Subcutaneous abdominal adipose tissue (tissue), 5 donors: Measurements from ENCODE around the gene DENND1A.
"Not testable (repeated sequence)": the region's sequence is repeated elsewhere in the genome, so short reads cannot be mapped to it uniquely, and the experiment has no call there.

ENCODE experiments used
- H3K27ac ChIP-seq: one replicate; pipeline ENCODE4 v1.7.0; 2013; ENCODE audit warnings: low read depth, mild to moderate bottlenecking, inconsistent platforms, low read length, moderate library complexity
- H3K27me3 ChIP-seq, 5 donors: one replicate each; pipeline ENCODE4 v1.7.0; 2013; ENCODE audit warnings: low read length in 5 of 5, inconsistent platforms in 1 of 5; ENCODE audit not compliant: control insufficient read depth in 5 of 5, insufficient read depth in 4 of 5
- H3K36me3 ChIP-seq, 5 donors: one replicate each; pipeline ENCODE4 v1.7.0; 2013; ENCODE audit warnings: low read length in 5 of 5; ENCODE audit not compliant: control insufficient read depth in 5 of 5, insufficient read depth in 5 of 5
- H3K4me1 ChIP-seq, 5 donors: one replicate each; pipeline ENCODE4 v1.7.0; 2013; ENCODE audit warnings: low read length in 5 of 5, mild to moderate bottlenecking in 3 of 5, moderate library complexity in 1 of 5; ENCODE audit not compliant: control insufficient read depth in 5 of 5, insufficient read depth in 5 of 5
- H3K4me3 ChIP-seq, 5 donors: one replicate each; pipeline ENCODE4 v1.7.0; 2013; ENCODE audit warnings: low read length in 5 of 5, low read depth in 1 of 5
- H3K9ac ChIP-seq, 5 donors: one replicate each; pipeline ENCODE4 v1.7.0; 2013; ENCODE audit warnings: low read length in 5 of 5, mild to moderate bottlenecking in 4 of 5, moderate library complexity in 3 of 5
- H3K9me3 ChIP-seq, 5 donors: one replicate each; pipeline ENCODE4 v1.7.0; 2013; ENCODE audit warnings: low read length in 5 of 5; ENCODE audit not compliant: control insufficient read depth in 5 of 5
- donor health status: healthy.
- donor health status: healthy.
- donor health status: healthy.
- donor health status: healthy.
- donor health status: healthy.

DENND1A gene

GRCh38 chr9:123940721-123941523 lies 11.0 kb upstream of the DENND1A start:
- H3K9me3 ChIP-seq: no peaks in the 10 kb centered on the region
- H3K9ac ChIP-seq: no peak overlapping the region
- H3K27me3 ChIP-seq: peaks cover 0 to 4% (median 0%) of the 10 kb centered on the region in 5 donors
- H3K27ac ChIP-seq: no peak overlapping the region
- no peaks in the 10 kb centered on the region for H3K36me3 ChIP-seq
- H3K4me3 ChIP-seq: no peak overlapping the region
- no peaks in the 10 kb centered on the region for H3K4me1 ChIP-seq

- peaks cover 0 to 4% (median 0%) of the 10 kb centered on the region in 5 donors for H3K27me3 ChIP-seq
- no peaks in the 10 kb centered on the region for H3K4me1 ChIP-seq
- H3K27ac ChIP-seq: no peak overlapping the region
- H3K36me3 ChIP-seq: no peaks in the 10 kb centered on the region
- no peaks in the 10 kb centered on the region for H3K9me3 ChIP-seq
- H3K4me3 ChIP-seq: no peak overlapping the region
- H3K9ac ChIP-seq: no peak overlapping the region
Observed at GRCh38 chr9:123938401-123938800, 8.5 kb upstream of the DENND1A start.

GRCh38 chr9:123936575-123936974 lies 6.6 kb upstream of the DENND1A start:
- not testable (repeated sequence) for H3K27me3 ChIP-seq, H3K27ac ChIP-seq, H3K9ac ChIP-seq, H3K36me3 ChIP-seq, H3K4me1 ChIP-seq, H3K4me3 ChIP-seq, H3K9me3 ChIP-seq

- Histone ChIP-seq H3K4me3 (no peak overlapping the region), H3K4me1 (peaks cover 0 to 13% (median 12%) of the 10 kb centered on the region in 5 donors), H3K9me3 (no peaks in the 10 kb centered on the region), H3K36me3 (no peaks in the 10 kb centered on the region), H3K27ac (no peak overlapping the region), H3K27me3 (peaks cover 0 to 2% (median 0%) of the 10 kb centered on the region in 5 donors), H3K9ac (no peak overlapping the region)
Observed at GRCh38 chr9:123933440-123934212, 3.7 kb upstream of the DENND1A start.

GRCh38 chr9:123929177-123929869 lies 603 bp downstream of the DENND1A start:
- Histone ChIP-seq H3K36me3 (no peaks in the 10 kb centered on the region), H3K9ac (peak overlapping the region in 4 of 5 donors; percentile 56 to 80 (median 74)), H3K4me3 (peak overlapping the region; percentile 54 to 78 (median 73)), H3K27ac (peak overlapping the region; percentile 55), H3K4me1 (peaks cover 0 to 37% (median 29%) of the 10 kb centered on the region in 5 donors), H3K9me3 (no peaks in the 10 kb centered on the region), H3K27me3 (no peaks in the 10 kb centered on the region)

- no peaks in the 10 kb centered on the region for H3K36me3 ChIP-seq
- no peaks in the 10 kb centered on the region for H3K9me3 ChIP-seq
- peaks cover 0 to 37% (median 29%) of the 10 kb centered on the region in 5 donors for H3K4me1 ChIP-seq
- H3K4me3 ChIP-seq: peak overlapping the region; percentile 54 to 78 (median 73)
- peak overlapping the region in 4 of 5 donors; percentile 56 to 80 (median 74) for H3K9ac ChIP-seq
- H3K27ac ChIP-seq: peak overlapping the region; percentile 56
- no peaks in the 10 kb centered on the region for H3K27me3 ChIP-seq
Observed at GRCh38 chr9:123928533-123929176, 1.3 kb downstream of the DENND1A start.

GRCh38 chr9:123927625-123928532 lies 2.0 kb downstream of the DENND1A start:
- peak overlapping the region in 1 of 5 donors; percentile 56 for H3K9ac ChIP-seq
- H3K27ac ChIP-seq: peak overlapping the region; percentile 56
- H3K4me3 ChIP-seq: peak overlapping the region; percentile 0 to 76 (median 54)
- no peaks in the 10 kb centered on the region for H3K36me3 ChIP-seq
- no peaks in the 10 kb centered on the region for H3K27me3 ChIP-seq
- no peaks in the 10 kb centered on the region for H3K9me3 ChIP-seq
- peaks cover 0 to 44% (median 30%) of the 10 kb centered on the region in 5 donors for H3K4me1 ChIP-seq

GRCh38 chr9:123926941-123927340 lies 3.0 kb downstream of the DENND1A start:
- Histone ChIP-seq H3K9me3 (no peaks in the 10 kb centered on the region), H3K4me1 (peaks cover 0 to 46% (median 30%) of the 10 kb centered on the region in 5 donors), H3K9ac (no peak overlapping the region), H3K4me3 (no peak overlapping the region), H3K27ac (no peak overlapping the region), H3K36me3 (no peaks in the 10 kb centered on the region), H3K27me3 (no peaks in the 10 kb centered on the region)

GRCh38 chr9:123925819-123926218 lies 4.1 kb downstream of the DENND1A start:
- no peaks in the 10 kb centered on the region for H3K36me3 ChIP-seq
- no peaks in the 10 kb centered on the region for H3K27me3 ChIP-seq
- no peak overlapping the region for H3K4me3 ChIP-seq
- no peak overlapping the region for H3K27ac ChIP-seq
- no peak overlapping the region for H3K9ac ChIP-seq
- peaks cover 0 to 46% (median 30%) of the 10 kb centered on the region in 5 donors for H3K4me1 ChIP-seq
- no peaks in the 10 kb centered on the region for H3K9me3 ChIP-seq
